Measurements from ENCODE around the gene TBC1D9.

DNA sequence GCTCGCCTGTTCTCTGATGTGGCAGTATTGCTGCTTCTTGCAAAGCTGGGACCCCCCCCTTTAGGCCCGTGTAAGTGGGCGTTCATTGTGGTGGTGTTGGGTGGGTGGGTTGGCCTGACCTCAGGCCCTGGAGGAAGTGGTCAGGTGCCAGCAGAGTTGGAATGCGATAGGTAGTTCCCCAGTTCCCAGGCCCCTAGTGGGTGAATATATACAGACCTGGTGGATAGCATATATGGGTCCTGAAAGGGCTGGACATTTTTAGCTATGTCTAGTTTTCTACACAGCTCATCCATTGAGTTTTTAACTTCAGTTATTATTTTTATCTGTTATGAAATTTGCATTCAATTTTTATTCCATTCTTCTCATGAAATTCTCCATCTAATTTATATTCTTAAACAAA lies 151.6 kb downstream of the TBC1D9 start:
- TF ChIP-seq, protein P1, sequence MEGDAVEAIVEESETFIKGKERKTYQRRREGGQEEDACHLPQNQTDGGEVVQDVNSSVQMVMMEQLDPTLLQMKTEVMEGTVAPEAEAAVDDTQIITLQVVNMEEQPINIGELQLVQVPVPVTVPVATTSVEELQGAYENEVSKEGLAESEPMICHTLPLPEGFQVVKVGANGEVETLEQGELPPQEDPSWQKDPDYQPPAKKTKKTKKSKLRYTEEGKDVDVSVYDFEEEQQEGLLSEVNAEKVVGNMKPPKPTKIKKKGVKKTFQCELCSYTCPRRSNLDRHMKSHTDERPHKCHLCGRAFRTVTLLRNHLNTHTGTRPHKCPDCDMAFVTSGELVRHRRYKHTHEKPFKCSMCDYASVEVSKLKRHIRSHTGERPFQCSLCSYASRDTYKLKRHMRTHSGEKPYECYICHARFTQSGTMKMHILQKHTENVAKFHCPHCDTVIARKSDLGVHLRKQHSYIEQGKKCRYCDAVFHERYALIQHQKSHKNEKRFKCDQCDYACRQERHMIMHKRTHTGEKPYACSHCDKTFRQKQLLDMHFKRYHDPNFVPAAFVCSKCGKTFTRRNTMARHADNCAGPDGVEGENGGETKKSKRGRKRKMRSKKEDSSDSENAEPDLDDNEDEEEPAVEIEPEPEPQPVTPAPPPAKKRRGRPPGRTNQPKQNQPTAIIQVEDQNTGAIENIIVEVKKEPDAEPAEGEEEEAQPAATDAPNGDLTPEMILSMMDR (IDR thresholded peaks at IDR 0.05) = no peak
- no peak for TF ChIP-seq POLR2A (IDR thresholded peaks at IDR 0.05)
- TF ChIP-seq EP300 (IDR thresholded peaks at IDR 0.05) = no peak
